H1 (cell line): ENCODE measurements around the gene BCAS3. TPM values are rescaled to one million over a fixed set of nuclear protein-coding genes. Genes with fewer than 3 reads are reported as not detected.

Experiments used
- NANOG ChIP-seq: IDR thresholded peaks from 2 replicates; pipeline ENCODE4 v1.6.1; 2011; ENCODE audit warnings: low read length, low read depth, mild to moderate bottlenecking, inconsistent platforms; ENCODE audit not compliant: insufficient read depth, poor library complexity, severe bottlenecking
- SRF ChIP-seq: IDR thresholded peaks from 2 replicates; pipeline ENCODE4 v1.6.1; 2011; ENCODE audit warnings: mild to moderate bottlenecking, low read depth, low read length, moderate library complexity
- TAF7 ChIP-seq: optimal IDR thresholded peaks from 2 replicates; pipeline ENCODE3; 2011; ENCODE audit warnings: low read depth, mild to moderate bottlenecking, inconsistent platforms, low read length, moderate library complexity, borderline replicate concordance
- polyA plus RNA-seq, 7 experiments: library from polyadenylated mRNA; depleted of rRNA in 3 of 7; stranded (reverse) in 5 of 7; unstranded in 2 of 7; fragments of >200 nt in 5 of 7; fragments of 200-250 nt in 2 of 7; gene quantifications; 1 replicate in 5 of 7; 2 replicates in 1 of 7; 4 replicates in 1 of 7; pipeline versions ENCODE4 v1.2.1 to v1.2.3, GENCODE V29; 2011 to 2013; ENCODE audit warnings: missing spikeins in 2 of 7, mixed read lengths in 2 of 7
- total RNA-seq: library from RNA; stranded (reverse); fragmentation: NEBNext Ultra II Directional; extraction: Animal tissue kit (Norgen Biotek cat#: 25700); gene quantifications from 2 replicates; pipeline ENCODE4 v1.2.1, GENCODE V29; 2021

The BCAS3 gene
- total and polyA plus RNA-seq, 2 of the 8 experiments (the other 6 are each of a cell fraction or from before 2014, with no cell fraction given) = 9.9 to 13.3 TPM

DNA sequence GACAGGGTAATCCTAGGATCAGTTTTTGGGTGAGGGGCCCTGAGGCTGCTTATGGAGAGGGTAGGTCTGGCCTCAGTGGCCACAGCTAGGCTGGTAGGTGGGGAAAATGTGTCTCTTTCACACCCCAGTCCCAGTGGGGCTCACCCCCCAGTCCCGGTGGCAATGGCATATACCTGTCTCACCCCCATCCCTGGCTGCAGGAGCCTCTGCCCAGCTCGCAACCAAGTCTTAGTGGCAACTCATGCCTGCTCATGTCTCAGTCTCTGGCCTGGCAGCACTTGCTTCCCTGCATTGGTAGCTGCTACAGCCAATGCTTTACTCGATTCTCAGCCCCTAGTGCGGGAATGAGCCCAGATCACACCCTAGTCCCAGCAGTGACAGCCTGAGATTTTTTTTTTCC is 221.5 kb downstream of the BCAS3 start (continued):
- TF ChIP-seq SRF (no peak), NANOG (no peak), TAF7 (no peak)
- TF ChIP-seq, all 59 proteins: peak for 0
